OCI-LY3 (cell line): ENCODE measurements around the gene DIO2.

Source experiments
- CTCF ChIP-seq: fragments of 200-600, 300-600 bp; sonication (generic); IDR thresholded peaks from 2 replicates; pipeline ENCODE4 v1.5.1; 2014; ENCODE audit warnings: antibody characterized with exemption, low read length, low read depth
- EZH2phosphoT487 ChIP-seq: fragments of 200-600 bp; shearing (Covaris generic); IDR thresholded peaks from 2 replicates; pipeline ENCODE4 v1.6.1; 2018; ENCODE audit warnings: antibody characterized with exemption, mixed run types, low read depth

GRCh38 chr14:80206351-80207080 lies 4.8 kb downstream of the DIO2 start:
- no peak for TF ChIP-seq CTCF
- no peak for TF ChIP-seq EZH2phosphoT487
